ENCODE data around the gene MRPS27.

The MRPS27 gene

DNA sequence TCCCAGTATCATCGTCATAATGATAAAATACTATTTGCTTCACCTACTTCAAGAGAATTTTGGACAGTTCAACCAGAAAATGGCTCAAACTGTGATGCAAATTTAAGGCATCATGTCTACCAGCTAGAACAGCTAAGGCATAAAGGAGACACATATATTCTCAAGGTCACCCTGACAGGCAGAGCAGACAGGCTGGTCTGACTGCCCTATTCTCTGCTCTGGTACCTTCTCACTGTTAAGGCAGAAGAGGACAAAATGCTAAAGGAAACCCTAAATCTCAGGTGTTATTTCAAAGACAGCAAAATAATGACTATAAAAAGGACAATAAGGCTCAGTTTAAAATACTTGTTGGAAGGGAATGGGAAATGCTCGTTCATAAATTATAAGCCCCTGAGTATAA lies 87.2 kb downstream of the MRPS27 start:
- TF ChIP-seq, protein P1, sequence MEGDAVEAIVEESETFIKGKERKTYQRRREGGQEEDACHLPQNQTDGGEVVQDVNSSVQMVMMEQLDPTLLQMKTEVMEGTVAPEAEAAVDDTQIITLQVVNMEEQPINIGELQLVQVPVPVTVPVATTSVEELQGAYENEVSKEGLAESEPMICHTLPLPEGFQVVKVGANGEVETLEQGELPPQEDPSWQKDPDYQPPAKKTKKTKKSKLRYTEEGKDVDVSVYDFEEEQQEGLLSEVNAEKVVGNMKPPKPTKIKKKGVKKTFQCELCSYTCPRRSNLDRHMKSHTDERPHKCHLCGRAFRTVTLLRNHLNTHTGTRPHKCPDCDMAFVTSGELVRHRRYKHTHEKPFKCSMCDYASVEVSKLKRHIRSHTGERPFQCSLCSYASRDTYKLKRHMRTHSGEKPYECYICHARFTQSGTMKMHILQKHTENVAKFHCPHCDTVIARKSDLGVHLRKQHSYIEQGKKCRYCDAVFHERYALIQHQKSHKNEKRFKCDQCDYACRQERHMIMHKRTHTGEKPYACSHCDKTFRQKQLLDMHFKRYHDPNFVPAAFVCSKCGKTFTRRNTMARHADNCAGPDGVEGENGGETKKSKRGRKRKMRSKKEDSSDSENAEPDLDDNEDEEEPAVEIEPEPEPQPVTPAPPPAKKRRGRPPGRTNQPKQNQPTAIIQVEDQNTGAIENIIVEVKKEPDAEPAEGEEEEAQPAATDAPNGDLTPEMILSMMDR (conservative IDR thresholded peaks at IDR 0.05) = no peak
- no peak for TF ChIP-seq ZFX (IDR thresholded peaks at IDR 0.05)
- H3K27ac ChIP-seq = no peak overlapping the region

DNA sequence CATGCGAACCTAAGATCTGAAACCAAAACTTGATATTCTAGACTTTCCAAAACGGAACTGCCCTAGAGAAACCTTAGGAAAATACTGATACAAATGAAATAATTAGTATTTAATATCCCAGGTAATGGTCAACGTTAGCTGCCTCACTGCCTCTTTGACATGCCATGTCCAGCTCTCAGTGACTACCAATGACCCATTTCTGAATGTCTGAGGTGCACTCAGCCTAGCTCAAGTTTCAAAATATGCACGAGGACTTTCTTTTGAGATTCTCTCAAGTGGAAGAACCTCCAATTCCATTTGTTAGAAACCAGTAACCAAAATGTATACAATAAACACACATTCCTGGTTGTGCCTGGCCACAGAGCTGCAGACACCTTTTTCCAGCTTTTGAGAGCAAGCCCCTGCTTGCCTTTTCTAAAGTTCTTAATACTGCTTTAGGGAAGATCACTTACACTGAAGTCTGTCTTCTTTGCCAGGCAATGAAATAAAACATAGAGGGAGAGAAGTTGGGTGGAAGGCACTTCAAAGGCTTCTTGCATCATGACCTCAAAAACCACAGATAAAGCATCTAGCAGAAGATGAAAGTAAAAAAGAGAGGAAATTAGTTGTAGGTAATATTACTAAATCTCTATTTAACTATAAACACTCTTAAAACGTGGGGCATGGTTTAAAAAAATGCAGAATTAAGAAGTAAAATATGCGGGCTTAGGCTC lies 87.9 kb downstream of the MRPS27 start:
- TF ChIP-seq, protein P1 (conservative IDR thresholded peaks at IDR 0.05) = no peak
- no peak for TF ChIP-seq ZFX (IDR thresholded peaks at IDR 0.05)
- H3K27ac ChIP-seq = no peak overlapping the region

DNA sequence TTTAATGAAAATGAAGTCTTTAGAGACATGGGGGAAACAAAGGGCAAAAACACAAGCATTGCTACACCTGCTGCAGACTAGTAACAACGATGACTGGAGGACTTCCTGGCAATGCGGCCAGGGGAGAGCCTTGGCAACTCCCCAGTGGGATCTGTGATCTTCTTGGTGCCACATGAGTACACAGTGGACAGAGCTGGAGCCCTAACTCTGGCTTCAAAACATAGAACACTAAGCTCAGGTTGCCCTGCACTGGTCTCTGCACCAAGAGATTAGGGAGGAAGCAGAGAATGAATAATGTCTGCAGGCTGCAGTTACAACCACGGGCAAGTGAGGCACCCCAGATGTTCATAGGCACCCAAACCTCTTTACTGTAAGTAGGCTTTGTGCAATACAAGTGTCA lies 91.1 kb downstream of the MRPS27 start:
- TF ChIP-seq, protein P1 (conservative IDR thresholded peaks at IDR 0.05) = no peak
- H3K27ac ChIP-seq = no peak overlapping the region

DNA sequence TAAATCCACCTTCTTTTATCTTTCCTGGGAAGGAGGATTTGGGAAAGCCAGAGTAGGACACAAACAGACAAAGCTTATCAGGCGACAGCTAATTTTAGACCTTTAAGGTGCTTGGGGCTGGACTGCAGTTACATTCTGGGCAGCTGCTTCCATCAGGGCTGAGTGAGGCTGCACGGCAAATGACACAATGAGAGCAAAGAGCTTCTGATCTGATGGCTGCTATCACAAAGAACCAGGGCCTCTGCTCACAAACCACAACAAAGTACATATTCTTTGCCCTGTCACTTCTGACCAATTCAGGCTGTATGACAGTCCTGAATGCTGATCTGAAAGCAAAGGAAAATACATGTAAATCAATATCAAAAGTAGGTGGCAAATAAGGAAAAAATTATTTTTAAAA lies 93.1 kb downstream of the MRPS27 start:
- TF ChIP-seq ZFX (IDR thresholded peaks at IDR 0.05) = no peak
- TF ChIP-seq, protein P1 (conservative IDR thresholded peaks at IDR 0.05) = no peak
- H3K27ac ChIP-seq = no peak overlapping the region

DNA sequence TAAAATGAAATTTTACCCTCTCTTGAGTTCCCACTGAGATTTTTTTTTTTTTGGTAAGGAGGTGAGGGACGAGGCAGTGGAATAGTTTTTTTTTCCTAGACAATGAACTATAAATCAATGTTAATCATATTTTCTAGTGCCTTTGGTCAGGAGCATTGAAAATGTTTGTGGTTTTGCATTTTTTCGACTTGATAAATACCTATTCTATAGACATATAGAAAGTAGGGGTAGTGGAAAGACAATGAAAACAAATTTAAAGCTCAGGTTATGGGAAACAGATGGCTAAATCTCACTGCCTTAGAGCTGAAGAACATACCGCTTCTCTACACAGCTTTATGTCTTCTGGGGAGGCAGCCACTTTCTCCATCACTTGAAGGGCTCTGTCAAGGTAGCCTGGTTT lies 94.3 kb downstream of the MRPS27 start:
- H3K27ac ChIP-seq = no peak overlapping the region
- TF ChIP-seq, protein P1 (conservative IDR thresholded peaks at IDR 0.05) = no peak
- no peak for TF ChIP-seq ZFX (IDR thresholded peaks at IDR 0.05)

DNA sequence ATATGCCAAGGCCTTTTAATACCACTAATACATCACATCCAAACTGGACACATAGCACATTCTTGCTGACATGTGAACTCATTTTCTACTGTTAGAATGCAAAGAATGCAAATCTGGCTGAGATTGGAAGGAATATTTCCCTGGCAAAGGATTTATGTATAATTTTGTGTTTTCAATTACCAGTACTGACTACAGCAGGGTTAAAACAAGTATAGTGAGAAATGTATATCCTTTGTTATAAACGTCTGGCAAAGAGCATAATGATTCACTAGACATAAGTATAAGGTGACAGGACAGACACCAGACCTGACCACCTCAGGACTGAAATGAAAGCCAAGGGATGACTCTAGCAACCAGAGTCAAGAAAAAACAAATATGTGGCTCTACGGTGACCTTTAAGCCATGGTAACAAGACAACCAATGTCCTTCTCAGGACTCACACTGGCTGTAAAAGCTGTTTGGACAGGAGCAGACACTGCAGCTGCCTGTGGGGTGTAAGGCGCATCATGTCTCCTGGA lies 95.0 kb downstream of the MRPS27 start:
- H3K27ac ChIP-seq = no peak overlapping the region
- no peak for TF ChIP-seq ZFX (IDR thresholded peaks at IDR 0.05)
- TF ChIP-seq, protein P1 (conservative IDR thresholded peaks at IDR 0.05) = no peak

DNA sequence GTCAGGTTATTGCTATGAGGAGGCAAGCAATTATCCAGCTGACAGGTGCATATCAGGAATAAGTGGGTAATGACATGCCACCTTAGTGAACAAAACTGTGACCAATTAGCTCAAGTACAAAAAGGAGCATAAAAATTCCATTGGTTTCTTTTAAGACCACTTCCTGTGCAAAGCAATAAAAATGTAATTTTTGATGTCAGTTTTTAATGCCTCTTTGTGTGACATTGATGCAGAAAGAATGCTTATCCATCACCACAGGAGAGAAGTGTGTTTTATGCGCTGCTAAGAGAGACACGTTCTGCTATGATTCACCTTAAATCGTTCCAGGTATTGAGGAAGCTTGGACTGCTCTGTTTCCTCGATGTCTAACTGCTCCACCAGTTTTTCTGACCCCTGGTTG lies 96.7 kb downstream of the MRPS27 start:
- no peak overlapping the region for H3K27ac ChIP-seq
- no peak for TF ChIP-seq ZFX (IDR thresholded peaks at IDR 0.05)
- TF ChIP-seq, protein P1 (conservative IDR thresholded peaks at IDR 0.05) = no peak
